Measurements from ENCODE around the gene KIF26B.

- no peak for TF ChIP-seq RFX5 (IDR thresholded peaks at IDR 0.05; ENCODE audit: low read depth, low read length)
- no peak for TF ChIP-seq CTCF (conservative IDR thresholded peaks at IDR 0.05; ENCODE audit: low read depth, low read length)
- no peak for TF ChIP-seq USF2 (IDR thresholded peaks at IDR 0.05; ENCODE audit: low read depth, low read length)
- TF ChIP-seq RAD21 (IDR thresholded peaks at IDR 0.05; ENCODE audit: low read length): no peak
- no peak for TF ChIP-seq MAFK (IDR thresholded peaks at IDR 0.05; ENCODE audit: low read depth, low read length)
- TF ChIP-seq CEBPB (IDR thresholded peaks at IDR 0.05; ENCODE audit: low read depth, low read length): no peak
- no peak for TF ChIP-seq BHLHE40 (IDR thresholded peaks at IDR 0.05; ENCODE audit: low read depth, low read length)
- no peak for TF ChIP-seq MAZ (IDR thresholded peaks at IDR 0.05; ENCODE audit: borderline replicate concordance, low read depth, low read length)
- TF ChIP-seq POLR2A (IDR thresholded peaks at IDR 0.05; ENCODE audit: low read depth, low read length): no peak
- TF ChIP-seq NFE2L2 (IDR thresholded peaks at IDR 0.05; ENCODE audit: low read depth, low read length): no peak
- TF ChIP-seq ELK1 (IDR thresholded peaks at IDR 0.05; ENCODE audit: borderline replicate concordance, low read depth, low read length): no peak
- no peak for TF ChIP-seq RCOR1 (IDR thresholded peaks at IDR 0.05; ENCODE audit: insufficient replicate concordance, low read length)
Measured at GRCh38 chr1:245489838-245490237, 335.1 kb downstream of the KIF26B start.

Data from IMR-90 (cell line).